IPS DF 4.7 (cell line): Measurements from ENCODE around the gene SV2C.
"Not testable (repeated sequence)": the region's sequence is repeated elsewhere in the genome, so short reads cannot be mapped to it uniquely, and the experiment has no call there.

ENCODE experiments used
- DNase-seq: peaks from one replicate; pipeline ENCODE4 v3.0.0-alpha.2; 2013; ENCODE audit warnings: low spot score; ENCODE audit errors: extremely low read depth

SV2C gene

GRCh38 chr5:76199336-76200318 is 116.4 kb downstream of the SV2C start:
- no peak for DNase-seq

- DNase-seq: no peak
Measured at GRCh38 chr5:76202182-76202581, 119.0 kb downstream of the SV2C start.

GRCh38 chr5:76204191-76204590 is 121.0 kb downstream of the SV2C start:
- no peak for DNase-seq

DNA sequence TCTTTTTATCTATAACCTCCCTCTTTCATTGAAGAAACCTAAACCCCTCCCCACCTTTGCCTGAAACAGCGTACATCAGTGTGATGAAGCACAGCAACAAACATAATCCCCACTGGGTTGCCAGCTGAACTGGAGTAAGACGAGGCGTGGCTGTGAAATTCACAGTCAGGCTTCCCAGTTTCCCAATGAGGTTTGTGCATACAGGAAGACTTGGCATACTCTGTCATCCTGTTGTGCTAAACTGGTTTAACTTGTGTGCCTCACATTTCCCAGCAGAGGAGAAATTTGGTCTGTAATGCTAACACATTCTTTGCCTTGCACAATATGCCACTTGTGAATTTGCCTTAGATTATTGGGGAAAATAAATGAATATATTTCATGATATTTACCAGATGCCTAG is 121.5 kb downstream of the SV2C start:
- DNase-seq: no peak

DNA sequence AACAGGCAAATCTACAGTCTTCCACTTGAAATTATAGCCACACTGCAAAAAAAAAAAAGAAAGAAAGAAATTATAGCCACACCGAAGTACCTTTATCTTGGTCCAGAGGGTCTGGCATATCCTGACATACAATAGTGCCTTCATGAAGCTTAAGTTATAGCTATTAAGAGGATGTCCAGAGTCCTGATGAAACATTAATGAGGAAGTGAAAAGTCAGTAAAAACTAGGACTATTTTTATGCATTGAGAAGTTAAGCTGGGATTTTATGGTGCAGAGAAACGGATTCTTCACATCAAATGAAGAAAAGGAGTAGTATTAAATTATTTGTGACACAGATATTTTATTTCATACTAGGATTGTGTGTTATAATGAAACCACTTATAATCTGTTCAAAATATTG is 123.9 kb downstream of the SV2C start:
- DNase-seq: no peak

DNA sequence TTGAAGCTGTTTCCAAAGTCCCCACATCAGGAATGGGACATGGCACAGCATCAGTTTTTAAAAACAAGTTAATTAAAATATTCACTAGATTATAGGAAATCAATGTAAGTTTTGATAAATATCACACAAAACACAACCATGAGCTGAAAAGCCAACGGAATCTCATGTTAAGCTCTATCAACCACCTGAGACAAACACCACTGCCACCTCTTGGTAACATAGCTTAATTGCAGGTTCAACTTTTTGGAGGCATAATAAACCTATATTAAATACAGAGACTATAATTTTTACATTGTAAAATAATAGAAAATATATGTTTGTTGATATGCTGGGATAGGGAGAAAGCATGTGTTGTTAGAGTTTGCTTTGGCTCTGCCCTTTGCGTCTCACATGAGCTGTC is 126.1 kb downstream of the SV2C start:
- DNase-seq: no peak

GRCh38 chr5:76210946-76211345 is 127.8 kb downstream of the SV2C start:
- DNase-seq: no peak

- DNase-seq: no peak
Measured at GRCh38 chr5:76213858-76214257, 130.7 kb downstream of the SV2C start.

DNA sequence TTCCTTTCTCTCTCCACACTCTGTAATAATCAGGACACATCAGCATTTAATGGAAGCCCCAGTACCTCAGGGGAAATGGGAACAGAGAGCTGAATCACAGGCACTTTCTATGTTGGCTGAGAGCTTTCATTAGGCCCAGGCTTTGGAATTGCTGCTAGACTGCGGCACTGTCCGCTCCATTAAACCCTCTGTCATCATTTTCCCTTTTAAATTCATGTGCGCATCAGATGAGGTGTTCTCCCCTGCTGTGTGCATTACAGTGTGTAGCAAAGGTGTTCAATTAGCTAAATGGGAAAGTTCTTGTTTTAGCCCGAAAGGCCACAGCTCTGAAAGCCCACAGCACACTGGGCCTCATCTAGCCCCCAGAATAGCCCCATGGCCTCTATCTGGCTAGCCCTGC is 133.6 kb downstream of the SV2C start:
- DNase-seq: no peak

DNA sequence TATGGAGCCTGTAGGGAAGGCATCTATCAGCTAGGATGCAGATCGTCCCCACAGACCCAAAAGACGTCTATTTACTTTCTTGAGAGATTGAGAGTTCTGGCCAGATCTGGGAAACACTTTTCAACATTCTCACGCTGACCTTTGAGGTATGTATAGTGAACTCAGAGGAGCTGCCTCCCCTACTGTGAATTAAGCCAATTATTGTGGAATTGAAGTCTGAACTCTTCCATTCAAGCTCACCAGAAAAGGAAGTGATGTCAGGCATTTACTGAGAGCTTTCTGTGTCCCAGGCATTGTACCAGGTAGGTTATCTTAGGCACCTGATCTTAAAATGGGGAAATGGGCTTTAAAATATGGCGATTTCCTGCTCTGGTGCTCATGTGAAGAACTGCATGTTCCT is 136.5 kb downstream of the SV2C start:
- no peak for DNase-seq

DNA sequence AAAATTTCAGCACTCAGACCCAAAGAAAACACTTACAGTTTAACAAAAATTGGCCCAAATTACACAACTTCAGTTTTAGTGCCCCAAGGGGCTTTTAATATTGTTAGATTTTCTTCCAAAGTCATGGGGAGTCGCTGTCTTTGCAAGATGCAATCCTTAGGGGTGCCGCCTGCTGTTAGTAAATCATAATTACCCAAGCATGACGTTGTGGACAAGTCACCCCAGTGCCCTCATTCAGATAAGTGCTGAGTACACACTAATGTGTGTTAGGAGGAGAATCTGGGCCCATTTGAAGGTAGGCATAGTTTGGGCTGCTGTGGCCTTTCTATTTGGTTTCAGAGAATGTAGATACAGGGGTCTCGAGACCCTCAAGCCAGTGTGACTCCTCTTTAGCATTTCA is 138.1 kb downstream of the SV2C start:
- DNase-seq: no peak

DNA sequence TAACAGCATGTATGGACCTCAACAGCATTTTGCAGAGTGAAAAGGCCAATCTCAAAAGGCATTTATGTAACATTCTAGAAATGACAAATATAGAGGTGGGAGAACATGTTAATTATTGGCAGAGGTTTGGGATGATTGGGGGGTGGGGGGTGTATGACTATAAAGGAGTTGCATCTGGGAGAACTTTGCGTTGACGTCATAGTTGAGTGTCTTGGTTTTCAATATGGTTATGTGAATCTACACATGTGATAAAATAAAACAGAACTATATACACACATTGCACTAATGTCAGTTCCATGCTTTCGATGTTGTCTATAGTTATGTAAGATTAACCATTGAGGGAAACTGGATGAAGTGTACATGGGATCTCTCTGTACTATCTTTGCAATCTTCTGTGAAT is 139.1 kb downstream of the SV2C start:
- no peak for DNase-seq

DNA sequence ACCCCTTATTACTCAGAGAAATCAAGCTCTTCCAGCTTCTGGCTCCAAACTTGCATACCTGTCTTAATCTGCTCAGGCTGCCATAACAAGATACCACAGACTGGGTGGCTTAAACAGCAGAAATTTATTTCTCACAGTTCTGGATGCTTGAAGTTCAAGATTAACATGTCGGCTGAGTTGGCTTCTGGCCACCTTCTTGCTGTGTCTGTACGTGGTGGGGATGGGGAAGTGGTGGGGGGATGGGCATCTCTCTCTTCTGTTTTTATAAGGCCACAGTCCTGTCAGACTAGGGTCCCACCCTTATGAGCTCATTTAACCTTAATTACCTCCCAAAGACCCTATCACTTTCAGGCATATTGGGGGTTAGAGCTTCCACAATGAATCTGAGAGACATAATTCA is 140.5 kb downstream of the SV2C start:
- no peak for DNase-seq

GRCh38 chr5:76224898-76225297 is 141.7 kb downstream of the SV2C start:
- no peak for DNase-seq

DNA sequence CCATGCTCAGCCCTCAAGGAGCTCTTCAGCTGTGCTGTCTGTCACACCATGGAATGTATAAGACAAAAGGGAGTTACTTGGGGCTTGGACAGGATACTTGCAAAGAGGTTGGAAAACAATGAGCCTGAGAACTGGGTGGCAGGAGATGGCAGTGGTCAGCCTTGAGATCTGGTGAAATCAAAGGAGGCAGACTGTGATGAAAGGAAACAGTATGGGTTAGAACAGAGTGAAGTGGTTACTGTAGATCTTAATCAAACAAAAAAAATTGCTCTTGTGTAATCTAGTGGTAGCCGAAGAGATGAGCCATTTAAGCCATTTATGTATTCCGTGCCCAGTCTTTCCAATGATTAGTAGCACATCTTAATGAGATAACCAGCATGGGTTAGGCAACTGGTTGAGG is 142.2 kb downstream of the SV2C start:
- no peak for DNase-seq

GRCh38 chr5:76229900-76230299 is 146.7 kb downstream of the SV2C start:
- no peak for DNase-seq

DNA sequence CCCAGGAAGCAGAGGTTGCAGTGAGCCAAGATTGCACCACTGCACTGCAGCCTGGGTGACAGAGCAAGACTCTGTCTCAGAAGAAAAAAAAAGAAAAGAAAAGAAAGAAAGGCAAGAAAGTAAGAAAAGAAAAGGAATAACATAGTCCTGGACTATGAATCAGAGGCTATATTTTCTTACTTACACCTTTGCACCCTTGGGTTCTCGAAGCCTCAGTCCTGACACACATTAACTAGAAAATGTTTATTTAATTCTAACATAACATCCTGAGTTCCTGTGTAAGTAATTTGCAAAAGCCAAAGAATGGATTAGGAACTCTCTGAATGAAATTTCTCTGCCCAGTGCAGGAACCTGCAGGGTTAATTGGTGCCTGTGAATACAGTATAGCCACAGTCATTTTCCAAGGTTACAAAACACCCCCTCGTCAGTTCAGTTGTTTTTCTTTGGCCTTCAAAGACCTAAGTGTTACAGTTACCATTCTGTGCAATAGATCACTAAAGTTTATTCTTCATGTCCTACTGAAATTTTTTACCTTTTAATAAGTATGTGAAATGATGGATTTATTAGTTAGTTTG is 147.6 kb downstream of the SV2C start:
- DNase-seq: no peak

- no peak for DNase-seq
Measured at GRCh38 chr5:76234665-76235064, 151.5 kb downstream of the SV2C start.

GRCh38 chr5:76236684-76237083 is 153.5 kb downstream of the SV2C start:
- DNase-seq: no peak

- no peak for DNase-seq
Measured at GRCh38 chr5:76240336-76240735, 157.2 kb downstream of the SV2C start.

- DNase-seq: not testable (repeated sequence)
Measured at GRCh38 chr5:76242155-76242554, 159.0 kb downstream of the SV2C start.

- DNase-seq: no peak
Measured at GRCh38 chr5:76245590-76245989, 162.4 kb downstream of the SV2C start.

GRCh38 chr5:76249621-76250020 is 166.4 kb downstream of the SV2C start:
- DNase-seq: no peak
